ENCODE measurements around the gene RNASE11. TPM values are rescaled to one million over a fixed set of nuclear protein-coding genes. Genes with fewer than 3 reads are reported as not detected.

The RNASE11 gene
- total RNA-seq, result not detected in 2 replicates

DNA sequence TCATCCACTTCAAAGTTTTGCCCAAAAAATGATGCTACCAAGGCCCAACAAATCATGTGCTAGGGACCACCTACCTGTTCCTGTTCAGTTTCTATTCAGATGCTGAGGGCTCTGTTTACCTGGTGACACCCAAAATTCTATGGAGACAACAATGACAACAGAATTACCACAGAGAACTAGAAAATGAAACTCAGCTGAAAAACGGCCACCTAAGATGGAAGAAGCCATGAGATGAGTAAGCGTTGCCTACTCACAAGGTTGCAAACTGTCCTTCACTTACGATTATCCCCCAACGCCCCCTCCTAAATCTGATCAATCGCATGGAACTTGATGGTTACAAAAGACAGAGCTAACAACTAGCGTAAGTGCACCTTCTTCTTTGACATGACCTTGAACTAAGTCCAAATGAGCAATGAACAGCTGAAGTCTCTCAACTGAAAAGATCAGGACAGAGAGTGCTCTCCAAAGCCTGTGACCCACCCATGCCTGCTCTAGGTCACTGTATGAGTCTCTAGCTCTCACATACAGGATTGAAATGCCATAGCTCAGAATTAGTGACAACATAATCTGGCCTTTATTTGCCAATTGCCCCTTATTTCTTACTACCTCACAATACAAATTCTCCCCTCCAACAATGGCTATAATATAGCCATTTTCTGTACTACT is at the start of gene RNASE11:
TSS of gene RNASE11 (minus strand) at position 513 of the 666 bp plus-strand sequence.

DNA sequence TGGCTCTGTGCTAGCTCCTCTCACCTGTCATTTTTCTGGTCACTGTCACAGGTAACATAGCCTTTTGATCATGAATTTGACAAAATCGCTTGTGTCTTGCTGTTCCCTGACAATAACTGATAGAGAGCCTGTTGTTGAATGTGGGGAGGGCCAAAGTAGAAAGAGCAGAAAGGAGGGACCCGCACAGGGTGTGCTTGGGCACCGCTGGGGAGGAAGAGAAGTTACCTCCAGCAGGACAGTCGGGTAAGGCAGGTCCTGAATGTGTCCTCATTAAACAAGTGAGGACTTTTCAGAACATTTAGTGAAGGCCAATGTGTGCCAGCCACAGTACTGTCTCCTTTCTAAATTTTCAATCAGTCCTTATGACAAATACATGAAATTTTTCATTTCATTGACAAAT is 3.4 kb upstream of the RNASE11 start, which contains the start of gene RNASE12:
TSS of gene RNASE12 (minus strand) at position 142 of the 400 bp plus-strand sequence. CDS start 653 bp downstream, outside the sequence.

DNA sequence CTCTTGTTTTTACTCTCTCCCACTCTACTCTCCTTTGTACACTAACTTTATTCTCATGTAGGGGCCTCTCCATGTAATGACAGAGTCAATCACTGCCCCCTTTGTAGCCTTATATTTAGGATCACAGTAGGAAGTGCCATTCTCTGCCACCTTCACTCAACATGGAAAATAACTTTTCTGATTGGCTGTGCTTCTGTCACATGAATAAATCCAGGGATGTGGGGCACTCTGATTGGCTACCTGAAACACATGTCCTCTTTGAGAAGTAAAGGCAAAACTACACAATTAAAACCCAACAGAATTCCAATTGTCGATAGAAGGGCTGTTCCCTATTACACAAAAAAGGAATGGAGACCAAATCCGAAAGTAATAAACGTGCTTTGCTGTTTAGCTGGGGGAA is 26.8 kb downstream of the RNASE11 start, which contains the start of gene RNASE9:
TSS of gene RNASE9 (minus strand) at position 87 of the 400 bp plus-strand sequence.

Other genes starting within 250 kb of the RNASE11 start
- gene PARP2, start 244.4 kb downstream of the RNASE11 start, total RNA-seq, result 5.3 and 13.0 TPM in 2 replicates
- 15.7 and 20.1 TPM in 2 replicates for gene TEP1, start 174.5 kb downstream of the RNASE11 start, total RNA-seq
- gene KLHL33, start 151.8 kb downstream of the RNASE11 start, total RNA-seq, result under 0.01 TPM in 1 of 2 replicates, not detected in the other
- 27.9 and 39.0 TPM in 2 replicates for gene OSGEP, start 133.2 kb downstream of the RNASE11 start, total RNA-seq
- gene APEX1, start 132.8 kb downstream of the RNASE11 start, total RNA-seq, result 92.7 and 102 TPM in 2 replicates
- 18.8 and 19.2 TPM in 2 replicates for gene PIP4P1, start 126.6 kb downstream of the RNASE11 start, total RNA-seq
- 44.0 and 58.5 TPM in 2 replicates for gene PNP, start 118.6 kb downstream of the RNASE11 start, total RNA-seq
- not detected in 2 replicates for gene RNASE10, start 82.5 kb downstream of the RNASE11 start, total RNA-seq
- gene RNASE9, start 27.0 kb downstream of the RNASE11 start, total RNA-seq, result not detected in 2 replicates
- not detected in 2 replicates for gene RNASE12, start 3.4 kb upstream of the RNASE11 start, total RNA-seq
- not detected in 2 replicates for gene OR6S1, start 53.7 kb upstream of the RNASE11 start, total RNA-seq
- gene RNASE4, start 96.6 kb upstream of the RNASE11 start, total RNA-seq, result 16.9 and 20.0 TPM in 2 replicates
- gene ANG, start 100.8 kb upstream of the RNASE11 start, total RNA-seq, result 6.5 and 6.7 TPM in 2 replicates
- gene EDDM3A, start 157.9 kb upstream of the RNASE11 start, total RNA-seq, result not detected in 2 replicates
- not detected in 2 replicates for gene EDDM3B, start 180.4 kb upstream of the RNASE11 start, total RNA-seq
- gene RNASE6, start 193.3 kb upstream of the RNASE11 start, total RNA-seq, result not detected in 2 replicates
- 0.39 and 0.87 TPM in 2 replicates for gene RNASE1, start 214.8 kb upstream of the RNASE11 start, total RNA-seq

All from placental epithelial cell (primary cell).